NCI-H2196 treated with DMSO at 0.1 percent for 48 hours (cell line): ENCODE results near the gene ASTN1.
A peak's percentile ranks its signal among the peaks of the same experiment; 100 is the strongest.

ENCODE experiments used
- DNase-seq: peaks from one replicate; lab custom pipeline; 2025; ENCODE audit not compliant: unreplicated experiment; lab: John Stamatoyannopoulos, UW

Gene ASTN1

GRCh38 chr1:176884911-176885310, 279.6 kb downstream of the ASTN1 start:
- DNase-seq: no peak

DNA sequence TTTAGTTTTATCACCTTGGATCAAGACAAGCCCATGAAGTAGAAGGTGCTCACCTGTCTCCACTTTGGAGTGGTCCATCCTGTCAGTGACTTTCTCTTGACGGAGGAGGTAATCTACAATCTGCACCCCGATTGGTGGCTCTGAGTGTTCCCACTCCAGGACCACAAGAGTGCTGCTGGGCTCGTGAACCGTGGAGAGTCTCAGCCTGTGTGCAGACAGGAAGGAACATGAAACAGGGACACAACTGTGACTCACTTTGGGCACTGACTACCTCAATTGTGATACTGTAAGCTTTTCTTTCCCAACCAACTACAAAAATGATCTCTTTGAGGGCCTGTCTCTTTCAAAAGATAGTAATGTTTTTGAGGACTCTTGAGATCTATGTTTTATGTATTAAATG, 280.2 kb downstream of the ASTN1 start:
- no peak for DNase-seq

- DNase-seq: peak; percentile 11
These were observed 283.4 kb downstream of the ASTN1 start for GRCh38 chr1:176880955-176881595.

DNA sequence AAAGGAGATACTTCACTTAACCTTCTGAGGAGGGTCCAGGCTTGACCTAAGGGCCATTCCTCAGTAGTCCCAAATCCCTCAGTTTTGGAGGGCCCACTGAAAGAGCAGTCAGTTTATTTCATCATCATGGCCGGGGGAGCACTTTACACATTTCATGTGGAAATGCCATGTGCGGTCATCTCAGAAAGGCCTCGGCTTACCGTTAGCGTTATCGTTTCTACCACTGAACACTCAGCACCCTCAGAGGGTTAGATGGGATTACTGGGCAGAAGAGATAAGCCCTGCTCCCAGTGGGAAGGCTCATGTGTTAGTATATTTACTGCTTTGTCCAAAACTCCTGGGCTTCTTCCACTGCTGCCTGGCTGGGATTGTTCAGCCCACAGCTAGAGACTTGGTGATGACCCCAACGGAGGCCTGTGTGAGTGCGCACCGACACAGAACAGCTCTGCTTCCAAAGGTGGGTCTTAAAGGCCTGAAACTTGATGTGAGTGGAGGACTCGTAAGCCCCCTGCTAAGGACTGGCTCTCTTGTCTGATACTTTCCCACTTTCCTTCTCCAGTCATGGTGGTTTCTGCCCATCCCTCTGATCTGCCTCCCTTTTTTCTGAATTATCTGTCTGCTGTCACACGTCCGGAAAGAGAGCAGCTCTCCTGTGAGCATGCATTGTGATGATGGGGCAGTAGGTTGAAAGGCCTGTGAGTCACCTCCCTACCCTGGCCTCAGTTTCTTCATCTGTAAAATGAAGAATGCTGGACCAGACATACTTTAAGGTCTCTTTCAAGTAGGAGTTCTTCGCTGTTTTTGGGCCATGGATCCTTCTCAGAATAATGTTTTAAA, 284.5 kb downstream of the ASTN1 start:
- DNase-seq: no peak

DNA sequence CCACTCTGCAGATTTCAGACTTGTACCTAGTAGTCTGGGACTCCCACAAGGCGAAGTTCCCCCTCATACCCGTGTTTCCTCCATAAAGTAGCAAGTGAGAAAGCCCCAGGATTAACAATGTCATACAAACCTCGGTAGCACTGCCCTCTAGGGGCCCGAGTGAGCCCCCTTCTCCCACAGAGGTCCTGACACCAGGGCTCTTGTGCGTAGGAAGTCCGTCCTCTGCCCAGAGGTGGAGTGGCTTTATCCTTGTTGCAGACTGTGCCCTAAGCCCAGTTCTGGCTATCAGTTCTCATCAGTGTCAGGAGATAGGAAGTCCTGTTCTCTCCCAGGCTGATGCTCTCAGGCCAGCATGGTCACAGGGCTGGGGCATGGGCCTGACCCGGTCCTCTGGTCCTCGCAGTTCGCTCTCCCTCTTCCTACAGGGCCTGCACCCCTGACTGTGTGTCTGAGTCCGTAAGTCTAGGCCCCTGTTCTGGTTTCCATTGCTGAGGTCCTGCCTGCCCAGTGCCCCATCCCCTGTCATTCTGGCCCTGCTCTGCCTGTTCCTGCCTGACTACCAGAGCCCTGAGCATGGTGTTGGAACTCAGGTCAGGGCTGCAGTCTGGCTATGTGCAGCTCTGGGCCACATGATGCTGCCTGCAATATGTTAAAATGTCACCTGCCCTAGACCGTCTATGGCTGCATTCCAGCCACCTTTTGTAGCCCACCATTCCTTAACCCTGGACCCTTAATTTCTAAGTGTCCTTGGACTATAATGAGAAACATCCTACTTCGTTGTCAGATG, 285.6 kb downstream of the ASTN1 start:
- no peak for DNase-seq

GRCh38 chr1:176877557-176877956, 287.0 kb downstream of the ASTN1 start:
- no peak for DNase-seq

GRCh38 chr1:176876966-176877515, 287.5 kb downstream of the ASTN1 start:
- DNase-seq: no peak

GRCh38 chr1:176869577-176869976, 294.9 kb downstream of the ASTN1 start:
- no peak for DNase-seq

DNA sequence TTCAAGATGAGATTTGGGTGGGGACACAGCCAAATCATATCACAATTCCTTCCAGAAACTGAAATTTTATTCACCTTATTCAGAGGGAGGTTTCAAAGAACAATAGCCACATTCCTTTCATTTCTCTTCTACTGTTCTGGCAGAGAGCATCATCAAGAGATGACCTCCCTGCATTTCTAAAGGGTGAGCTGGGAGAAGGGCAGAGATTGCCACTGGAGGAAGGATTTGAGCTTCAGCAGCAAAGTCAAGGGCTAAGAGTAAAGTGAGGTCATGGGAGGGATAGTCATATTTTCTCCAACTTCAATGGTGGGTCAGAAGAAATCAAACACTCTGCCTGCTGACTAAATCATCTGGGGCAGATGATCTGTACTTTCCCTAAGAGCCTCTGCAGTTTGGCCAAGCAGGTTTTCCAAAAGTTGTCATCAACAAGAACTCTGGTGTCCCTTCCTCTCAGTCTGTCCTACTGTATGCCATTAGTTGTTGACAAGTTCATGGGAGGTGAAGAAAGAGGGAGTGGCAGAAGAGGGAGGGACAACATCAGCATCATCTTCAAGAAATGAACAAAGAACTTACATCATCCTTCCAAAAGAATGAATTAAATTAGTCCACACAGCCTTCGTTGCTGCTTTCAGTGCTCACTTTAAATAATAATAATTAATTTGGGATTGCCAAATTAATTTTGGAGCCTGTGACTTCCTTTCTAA, 298.3 kb downstream of the ASTN1 start:
- DNase-seq: no peak

DNA sequence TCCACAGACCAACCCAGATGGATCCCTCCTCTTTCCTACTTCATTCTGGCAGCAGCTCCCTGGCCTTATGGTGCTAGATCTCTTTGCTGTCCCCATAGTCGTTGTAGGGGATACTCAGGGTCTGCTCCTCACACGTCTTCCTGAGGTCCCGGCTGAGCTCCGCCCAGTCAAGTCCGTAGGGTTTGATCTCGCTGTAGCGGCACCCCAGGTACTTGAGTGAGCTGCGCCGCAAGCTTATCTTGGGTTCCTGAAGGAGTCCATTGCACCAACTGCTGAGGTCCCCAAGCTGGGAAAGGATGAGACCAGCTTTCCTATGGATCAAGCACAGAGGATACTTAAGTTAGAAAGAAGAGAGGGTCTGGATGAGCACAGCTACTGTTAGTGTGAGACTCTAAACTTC, 300.3 kb downstream of the ASTN1 start:
- no peak for DNase-seq

- DNase-seq: no peak
These were observed 300.9 kb downstream of the ASTN1 start for GRCh38 chr1:176863613-176864012.

GRCh38 chr1:176858433-176858916, 306.0 kb downstream of the ASTN1 start:
- DNase-seq: no peak

DNA sequence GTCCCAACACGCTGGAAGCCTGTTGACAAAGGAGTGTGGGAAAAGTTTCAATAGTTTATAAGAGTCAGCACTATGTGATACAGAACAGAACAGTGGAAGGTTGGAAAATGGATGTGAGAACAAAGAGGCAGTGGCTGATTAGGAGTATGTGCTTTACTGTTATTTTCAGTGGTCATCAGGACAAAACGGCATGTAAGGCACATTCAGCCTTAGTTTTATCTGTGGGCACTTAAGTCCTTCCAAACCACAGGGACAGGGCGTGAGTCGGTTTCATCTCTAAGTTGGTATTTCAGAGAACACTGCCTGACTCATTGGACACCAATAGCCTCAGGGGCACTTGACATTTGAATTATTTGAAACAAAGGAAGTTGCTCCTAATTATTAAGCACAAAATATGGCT, 306.9 kb downstream of the ASTN1 start:
- no peak for DNase-seq

- DNase-seq: no peak
These were observed 309.5 kb downstream of the ASTN1 start for GRCh38 chr1:176854758-176855745.

DNA sequence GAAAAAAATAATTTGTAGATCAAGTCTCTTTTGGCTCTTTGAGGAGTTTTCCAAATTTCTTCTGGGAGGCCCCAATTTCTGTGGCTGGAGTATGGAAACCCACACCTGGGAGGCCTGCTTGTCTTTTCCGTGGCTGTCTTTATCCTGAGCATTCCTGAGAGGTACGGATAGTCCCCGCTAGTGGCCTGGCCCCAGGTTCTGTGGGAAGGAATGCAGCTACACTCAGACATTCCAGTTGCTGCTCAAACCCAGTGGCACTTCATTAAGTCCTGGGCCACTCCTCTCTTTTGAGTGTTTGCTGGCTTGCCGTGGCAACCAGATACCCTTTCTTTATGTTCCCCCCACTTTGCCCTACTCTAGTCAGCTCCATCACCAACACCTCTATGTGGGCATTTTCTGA, 310.4 kb downstream of the ASTN1 start:
- no peak for DNase-seq

DNA sequence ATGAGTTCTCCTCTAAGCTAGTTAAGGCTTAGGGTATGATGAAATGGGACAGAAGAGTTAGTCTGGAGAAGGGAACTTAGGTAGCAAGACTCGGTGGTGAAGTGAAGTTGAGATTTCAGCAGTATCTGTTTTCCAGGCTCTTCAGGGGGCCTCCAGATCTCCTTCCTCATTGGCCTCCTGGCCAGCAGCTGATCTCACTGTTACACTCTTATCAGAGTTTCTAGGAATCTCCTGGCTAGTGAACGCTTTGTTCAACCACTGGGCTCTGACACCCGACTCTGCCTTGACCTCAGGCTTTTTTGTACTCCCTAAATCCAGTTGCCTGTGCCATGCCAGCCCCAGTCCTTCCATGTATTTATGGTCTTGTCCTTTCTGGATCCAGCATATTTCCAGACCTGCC, 311.0 kb downstream of the ASTN1 start:
- DNase-seq: no peak

GRCh38 chr1:176852124-176852523, 312.4 kb downstream of the ASTN1 start:
- DNase-seq: no peak

DNA sequence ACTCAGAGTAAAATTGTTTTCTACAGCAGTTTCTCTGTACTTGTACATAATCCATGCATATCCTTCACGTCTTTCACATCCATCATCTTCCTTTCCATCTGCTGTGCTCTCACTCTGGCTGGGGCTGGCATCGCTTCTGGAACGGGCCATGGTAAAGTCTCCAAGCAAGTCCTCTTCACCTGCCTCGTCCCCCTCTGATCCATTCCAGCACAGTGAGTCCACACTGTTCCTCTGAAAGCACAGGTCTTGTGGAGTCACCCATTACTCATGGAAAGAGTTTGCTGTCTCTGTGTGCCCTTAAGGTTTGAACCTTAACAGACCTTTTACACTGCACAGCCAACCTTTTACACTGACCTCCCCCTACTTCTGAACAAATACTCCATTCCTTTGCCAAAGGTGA, 313.6 kb downstream of the ASTN1 start:
- no peak for DNase-seq

DNA sequence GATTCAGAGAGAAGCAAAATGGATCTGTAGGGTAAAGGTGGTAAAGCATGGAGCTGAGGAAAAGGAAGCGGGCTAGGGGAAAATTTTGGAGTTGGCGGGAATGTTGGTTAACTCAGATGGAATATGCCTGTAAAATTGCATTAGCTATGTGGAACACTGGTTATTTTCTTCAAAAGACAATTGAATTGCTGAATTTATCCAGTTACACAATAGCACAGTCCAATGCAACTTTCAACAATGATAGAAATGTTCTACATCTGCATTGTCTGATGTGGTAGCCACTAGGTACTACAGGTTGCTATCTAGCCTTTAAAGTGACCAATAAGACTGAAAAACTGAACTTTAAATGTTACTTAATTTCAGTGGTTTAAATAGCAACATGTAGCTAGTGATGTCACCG, 315.2 kb downstream of the ASTN1 start:
- DNase-seq: no peak

DNA sequence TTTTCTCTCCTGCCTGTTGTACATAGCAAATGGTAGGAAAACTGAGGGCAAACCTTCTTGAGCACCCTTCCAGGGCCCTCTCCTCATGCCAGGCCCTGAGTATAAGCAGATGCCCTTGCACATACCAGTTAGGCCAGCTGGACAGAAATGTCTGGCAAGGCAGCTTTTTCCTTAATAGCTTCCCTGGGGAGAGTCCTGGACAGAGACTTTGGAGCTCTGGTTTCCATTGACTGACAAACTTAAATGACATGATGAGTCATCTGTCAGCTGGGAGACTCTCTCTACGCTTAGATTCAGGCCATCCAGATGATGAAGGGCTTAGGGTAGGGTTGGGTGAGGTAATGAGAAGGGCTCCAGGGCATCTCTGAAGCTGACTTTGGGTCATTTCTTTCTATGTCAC, 317.5 kb downstream of the ASTN1 start:
- DNase-seq: no peak
